ENCODE measurements around the gene SRCAP.
"Not testable (repeated sequence)": the region's sequence is repeated elsewhere in the genome, so short reads cannot be mapped to it uniquely, and the experiment has no call there.

- TF ChIP-seq CTCF (IDR thresholded peaks at IDR 0.05; ENCODE audit: low read length); EZH2 (IDR thresholded peaks at IDR 0.05; ENCODE audit: borderline replicate concordance, low read length): not testable (repeated sequence)
These were observed 2.3 kb upstream of the SRCAP start for GRCh38 chr16:30696646-30697045.

All from OCI-LY1 (cell line).